HepG2 (cell line): ENCODE data around the gene CCDC150. TPM values are rescaled to one million over a fixed set of nuclear protein-coding genes. Genes with fewer than 3 reads are reported as not detected.

Experiments used
- ATAC-seq: fragments of 200-7000 bp; cut with Tn5 transposase; 3 replicates; pipeline ENCODE4 v1.9.1; 2020; ENCODE audit warnings: mild to moderate bottlenecking, moderate library complexity
- BruUV-seq: library from RNA; stranded (reverse); fragments of 400-500 nt; replicated peaks from 2 replicates; lab custom pipeline; 2021; lab: Mats Ljungman, UMichigan
- CTCF ChIA-PET: fragments of 300-600 bp; formaldehyde crosslinking; extraction: SDS; loops from one replicate; lab custom pipeline; 2021; ENCODE audit warnings: low total read pairs, inconsistent platforms, low intra/inter-chr PET ratio; lab: Yijun Ruan, JAX
- POLR2A ChIA-PET: fragments of 350-600 bp; sonication (Branson Sonifier 250); formaldehyde crosslinking; loops from one replicate; lab custom pipeline; 2020; ENCODE audit warnings: antibody characterized with exemption, inconsistent platforms; lab: Yijun Ruan, JAX
- DNase-seq: peaks from one replicate; pipeline ENCODE4 v3.0.0-alpha.2; 2015; ENCODE audit warnings: low spot score
- FAIRE-seq: peaks from 3 replicates; lab custom pipeline; 2011; peaks lifted over from hg19 to GRCh38; lab: Jason Lieb, UNC
- H2AFZ ChIP-seq: one replicate; pipeline ENCODE4 v1.6.1; 2011; ENCODE audit warnings: low read length, inconsistent platforms
- H3K27ac ChIP-seq: fragments of 300-600 bp; 3 replicates; pipeline ENCODE4 v1.8.0; 2011; ENCODE audit warnings: mixed run types, mild to moderate bottlenecking, mixed read lengths, low read length, inconsistent platforms; ENCODE audit not compliant: insufficient read depth; ENCODE audit errors: extremely low read length
- H3K27me3 ChIP-seq, 2 experiments: fragments of 200-600 bp in 1 of 2; 2 replicates in 1 of 2; 3 replicates in 1 of 2; pipeline versions ENCODE4 v1.6.0 to v1.8.0; 2011; ENCODE audit warnings: low read length in 2 of 2, mild to moderate bottlenecking in 2 of 2, moderate library complexity in 2 of 2, inconsistent platforms in 1 of 2; ENCODE audit not compliant: insufficient read depth in 2 of 2, control insufficient read depth in 1 of 2
- H3K36me3 ChIP-seq, 2 experiments: fragments of 200-600 bp in 1 of 2; replicated peaks in 1 of 2; 2 replicates in 1 of 2; 3 replicates in 1 of 2; pipeline versions ENCODE4 v1.5.1 to v1.8.0; 2011; ENCODE audit warnings: low read length in 2 of 2, inconsistent platforms in 1 of 2; ENCODE audit not compliant: insufficient read depth in 2 of 2, control insufficient read depth in 1 of 2
- H3K4me1 ChIP-seq: 2 replicates; pipeline ENCODE4 v1.5.1; 2012; ENCODE audit warnings: low read length, inconsistent platforms; ENCODE audit not compliant: insufficient read depth
- H3K4me2 ChIP-seq: 2 replicates; pipeline ENCODE4 v1.6.0; 2011; ENCODE audit warnings: low read depth, low read length, inconsistent platforms
- H3K4me3 ChIP-seq, 3 experiments: fragments of 200-600 bp in 1 of 3; sonication (generic), shearing (Covaris generic) in 1 of 3; replicated peaks in 1 of 3; 2 replicates each; pipeline ENCODE4 v1.5.1; 2011 to 2016; ENCODE audit warnings: low read length in 3 of 3, inconsistent platforms in 2 of 3, low read depth in 2 of 3, mild to moderate bottlenecking in 2 of 3, control low read depth in 1 of 3, mixed read lengths in 1 of 3; ENCODE audit not compliant: insufficient read depth in 1 of 3
- H3K79me2 ChIP-seq: one replicate; pipeline ENCODE4 v1.6.1; 2011; ENCODE audit warnings: low read length, inconsistent platforms; ENCODE audit not compliant: insufficient read depth
- H3K9ac ChIP-seq: 2 replicates; pipeline ENCODE4 v1.6.0; 2011; ENCODE audit warnings: mild to moderate bottlenecking, low read depth, low read length, inconsistent platforms; ENCODE audit not compliant: insufficient read depth
- H3K9me3 ChIP-seq: 2 replicates; pipeline ENCODE4 v1.5.1; 2012; ENCODE audit warnings: mild to moderate bottlenecking, low read length
- H4K20me1 ChIP-seq: 2 replicates; pipeline ENCODE4 v1.6.0; 2011; ENCODE audit warnings: inconsistent platforms, mild to moderate bottlenecking, low read length, moderate library complexity; ENCODE audit not compliant: insufficient read depth
- CBX2 ChIP-seq, 2 experiments: fragments of 200-600 bp in 1 of 2; sonication (generic); formaldehyde crosslinking in 1 of 2; IDR thresholded peaks; 2 replicates each; pipeline versions ENCODE4 v1.7.0 to v1.8.1; 2018 to 2022; ENCODE audit warnings: low read depth in 2 of 2, low read length in 1 of 2, mild to moderate bottlenecking in 1 of 2, missing genetic modification reagents in 1 of 2
- CEBPB ChIP-seq: IDR thresholded peaks from 2 replicates; pipeline ENCODE4 v1.6.1; 2011; ENCODE audit warnings: low read depth, low read length, improper control_type of control experiment, borderline replicate concordance
- MBD4 ChIP-seq: IDR thresholded peaks from 2 replicates; pipeline ENCODE4 v1.6.1; 2012; ENCODE audit warnings: low read length, inconsistent platforms, borderline replicate concordance
- RNF2 ChIP-seq: fragments of 450-650 bp; conservative IDR thresholded peaks from 2 replicates; pipeline ENCODE4 v1.6.1; 2016; ENCODE audit warnings: low read depth
- SRSF1 ChIP-seq: fragments of 200-400 bp; formaldehyde crosslinking; optimal IDR thresholded peaks from 2 replicates; pipeline ENCODE3; 2017; ENCODE audit warnings: mild to moderate bottlenecking, low read depth, low read length, moderate library complexity
- ZNF354B ChIP-seq: sonication (generic); formaldehyde crosslinking; IDR thresholded peaks from 2 replicates; pipeline ENCODE4 v1.8.0; 2022; ENCODE audit warnings: mild to moderate bottlenecking, missing genetic modification reagents
- ZNF652 ChIP-seq: IDR thresholded peaks from 2 replicates; pipeline ENCODE4 v1.6.1; 2016; ENCODE audit warnings: low read depth, borderline replicate concordance
- ZNF740 ChIP-seq: sonication (generic); formaldehyde crosslinking; IDR thresholded peaks from 2 replicates; pipeline ENCODE4 v1.4.0; 2020; ENCODE audit warnings: missing genetic modification reagents
- WGBS: methylation state at CpG from one replicate; pipeline ENCODE4 v1.1.6; 2017; ENCODE audit warnings: low lambda C conversion rate; 5-methylcytosine and 5-hydroxymethylcytosine counted together
- in situ Hi-C: cut with HindIII; loops from 2 replicates; pipeline ENCODE4 v1.10.0; 2017; ENCODE audit warnings: low pct_unique_long_range_greater_than_20kb; ENCODE audit not compliant: extremely low pct_ligation_motif_present
- intact Hi-C: fragments of 100-400 bp; cut with micrococcal nuclease; formaldehyde crosslinking; loops from one replicate; pipeline ENCODE4 v1.10.0; 2022; ENCODE audit not compliant: unreplicated experiment
- polyA plus RNA-seq, 8 experiments: library from polyadenylated mRNA; depleted of rRNA in 3 of 8; stranded (reverse) in 7 of 8; unstranded in 1 of 8; fragments of >200 nt; fragmentation: Illumina TruSeq in 4 of 8; extraction: Trizol in 4 of 8; gene quantifications; 2 replicates each; pipeline versions ENCODE4 v1.2.1 to v1.2.3, GENCODE V29; 2011 to 2016; ENCODE audit warnings: low read depth in 4 of 8, missing spikeins in 1 of 8, mixed read lengths in 1 of 8; ENCODE audit not compliant: insufficient read depth in 1 of 8
- total RNA-seq, 5 experiments: library from RNA; depleted of rRNA; stranded (reverse); fragments of >200 nt; fragmentation: Illumina TruSeq; extraction: Trizol; gene quantifications; 2 replicates each; pipeline ENCODE4 v1.2.3, GENCODE V29; 2016; ENCODE audit warnings: low read depth in 1 of 5

Gene CCDC150
- total and polyA plus RNA-seq, 2 of the 13 experiments (the other 11 are each of a cell fraction or from before 2014, with no cell fraction given) = 14.9 to 32.6 TPM

- TF ChIP-seq ZNF740 (CRISPR knock-in tag) (no peak), ZNF652 (CRISPR knock-in tag) (no peak), ZNF354B (CRISPR knock-in tag) (no peak), MBD4 (no peak)
These were observed 49.2 kb upstream of the CCDC150 start (continued) for GRCh38 chr2:196590286-196590685.

- no peak for FAIRE-seq
- Histone ChIP-seq H3K27me3 (peaks cover 6 to 53% of the 10 kb centered on the region in 2 experiments), H3K9ac (no peak overlapping the region), H3K27ac (no peak overlapping the region), H3K79me2 (no peaks in the 10 kb centered on the region)
- no TSS peak for BruUV-seq
- CTCF ChIA-PET = no interaction called here
- DNase-seq = no peak
- ATAC-seq = no peak
- TF ChIP-seq SRSF1 (no peak), CEBPB (peak; percentile 40; the same call in 1 of the 2 replicates)
- TF ChIP-seq, all 625 proteins: peak for 1
- 64% methylated on average over 8 of the region's 8 CpGs for WGBS
- Histone ChIP-seq H3K4me2 (no peak overlapping the region), H3K9me3 (no peaks in the 10 kb centered on the region), H3K4me1 (peaks cover 11% of the 10 kb centered on the region), H4K20me1 (no peaks in the 10 kb centered on the region), H3K4me3 (no peak overlapping the region), H3K36me3 (no peaks in the 10 kb centered on the region), H2AFZ (no peak overlapping the region)
- intact Hi-C loops (no loop called here), in situ Hi-C loops (no loop called here)
- POLR2A ChIA-PET = no interaction called here
These were observed 48.5 kb upstream of the CCDC150 start for GRCh38 chr2:196591004-196591403.

DNA sequence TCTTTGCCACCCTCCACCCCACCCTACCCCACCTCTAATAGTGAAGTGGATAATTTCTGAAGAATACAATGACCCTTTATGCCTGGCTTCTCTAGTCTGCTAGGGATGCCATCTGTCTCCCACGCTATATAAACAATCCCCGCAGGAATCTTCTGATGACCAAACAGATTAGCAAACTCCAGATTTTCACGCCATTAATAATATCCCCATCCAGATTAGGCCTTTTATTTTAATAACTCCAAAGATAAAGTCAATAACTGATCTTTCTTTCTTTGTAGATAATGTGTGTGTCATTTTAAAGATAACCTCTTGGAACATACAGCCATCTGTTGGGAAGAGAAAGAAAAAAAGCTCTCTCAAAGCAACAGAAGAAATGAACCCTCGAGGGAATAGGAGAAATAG is 47.9 kb upstream of the CCDC150 start:
- WGBS = 9% methylated on average over 4 of the region's 4 CpGs
- H3K9me3 ChIP-seq = no peaks in the 10 kb centered on the region
- H3K79me2 ChIP-seq = no peaks in the 10 kb centered on the region
- in situ Hi-C loops = no loop called here
- no peak overlapping the region for H3K4me2 ChIP-seq
- H3K4me1 ChIP-seq = peaks cover 11% of the 10 kb centered on the region
- ATAC-seq = no peak
- POLR2A ChIA-PET = no interaction called here
- CTCF ChIA-PET = no interaction called here
- FAIRE-seq = no peak
- peaks cover 6 to 54% of the 10 kb centered on the region in 2 experiments for H3K27me3 ChIP-seq
- no peaks in the 10 kb centered on the region for H4K20me1 ChIP-seq
- TF ChIP-seq CBX2 (IDR thresholded peaks at IDR 0.05; ENCODE audit: low read depth, low read length) = 0 out of 2 replicates have a peak, but pooled peaks have one; percentile 33
- TF ChIP-seq CBX2 (CRISPR knock-in tag; IDR thresholded peaks at IDR 0.05; ENCODE audit: low read depth) = no peak
- no peak for TF ChIP-seq RNF2
- H3K36me3 ChIP-seq = no peaks in the 10 kb centered on the region
- H3K9ac ChIP-seq = no peak overlapping the region
- H3K4me3 ChIP-seq = no peak overlapping the region
- BruUV-seq = no TSS peak
- intact Hi-C loops = loop anchor here (2.0 kb wide), 1 partner anchor 47 kb away; the partner anchor contains the start of gene CCDC150
- no peak for DNase-seq
- H3K27ac ChIP-seq = no peak overlapping the region
- no peak overlapping the region for H2AFZ ChIP-seq
